GM18870 (cell line): ENCODE data around the gene PNPLA6.
"Not testable (repeated sequence)": the region's sequence is repeated elsewhere in the genome, so short reads cannot be mapped to it uniquely, and the experiment has no call there.

Experiments
- ATAC-seq: cut with Tn5 transposase; IDR thresholded peaks from one replicate; pipeline ENCODE4 v1.9.1; 2021; ENCODE audit warnings: moderate library complexity; ENCODE audit not compliant: unreplicated experiment

Gene PNPLA6

DNA sequence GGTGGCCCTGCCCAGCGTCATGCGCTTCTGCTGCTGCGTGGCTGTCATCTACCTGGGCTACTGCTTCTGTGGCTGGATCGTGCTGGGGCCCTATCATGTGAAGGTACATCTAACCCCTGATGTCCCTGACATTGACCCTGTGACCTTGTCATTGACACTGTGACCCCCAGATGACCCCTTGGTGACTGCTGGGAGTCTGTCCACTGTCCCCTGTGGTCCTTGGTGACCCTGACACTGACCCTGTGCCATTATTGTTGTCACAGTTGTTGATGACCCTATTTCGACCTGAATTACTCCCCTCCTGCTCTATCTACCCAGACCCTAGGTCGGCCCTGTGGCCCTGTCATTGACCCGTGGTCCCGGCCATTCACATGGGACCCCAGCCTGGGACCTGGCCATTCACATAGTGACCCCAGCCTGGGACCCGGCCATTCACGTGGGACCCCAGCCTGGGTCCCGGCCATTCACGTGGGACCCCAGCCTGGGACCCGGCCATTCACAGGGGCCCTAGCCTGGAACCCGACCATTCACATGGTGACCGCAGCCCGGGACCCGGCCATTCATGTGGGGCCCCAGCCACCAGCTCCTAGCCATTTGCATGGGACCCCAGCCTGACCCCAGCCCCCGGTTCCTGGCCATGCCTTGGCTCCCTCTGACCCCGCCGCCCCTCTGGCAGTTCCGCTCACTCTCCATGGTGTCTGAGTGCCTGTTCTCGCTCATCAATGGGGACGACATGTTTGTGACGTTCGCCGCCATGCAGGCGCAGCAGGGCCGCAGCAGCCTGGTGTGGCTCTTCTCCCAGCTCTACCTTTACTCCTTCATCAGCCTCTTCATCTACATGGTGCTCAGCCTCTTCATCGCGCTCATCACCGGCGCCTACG lies 5.7 kb upstream of the PNPLA6 start:
- ATAC-seq = no peak

DNA sequence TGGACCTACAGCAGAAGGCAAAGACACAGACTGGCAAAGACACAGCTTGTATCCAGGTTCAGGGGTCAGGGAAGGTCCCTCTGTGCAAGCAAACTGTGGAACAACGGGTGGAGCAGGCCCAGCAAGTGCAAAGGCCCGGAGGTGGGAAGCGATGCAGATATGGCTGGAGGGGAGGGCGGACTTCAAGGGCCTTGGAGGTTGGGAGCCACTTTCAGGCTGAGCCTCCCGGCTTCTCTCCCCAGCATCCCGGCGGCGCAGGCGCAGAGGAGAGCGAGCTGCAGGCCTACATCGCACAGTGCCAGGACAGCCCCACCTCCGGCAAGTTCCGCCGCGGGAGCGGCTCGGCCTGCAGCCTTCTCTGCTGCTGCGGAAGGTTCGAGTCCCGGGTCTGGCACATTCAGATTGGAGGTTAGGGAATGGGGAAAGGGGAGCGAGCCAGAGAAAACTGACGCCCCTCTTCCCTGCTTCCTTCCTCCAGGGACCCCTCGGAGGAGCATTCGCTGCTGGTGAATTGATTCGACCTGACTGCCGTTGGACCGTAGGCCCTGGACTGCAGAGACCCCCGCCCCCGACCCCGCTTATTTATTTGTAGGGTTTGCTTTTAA lies 2.1 kb upstream of the PNPLA6 start:
- no peak for ATAC-seq

DNA sequence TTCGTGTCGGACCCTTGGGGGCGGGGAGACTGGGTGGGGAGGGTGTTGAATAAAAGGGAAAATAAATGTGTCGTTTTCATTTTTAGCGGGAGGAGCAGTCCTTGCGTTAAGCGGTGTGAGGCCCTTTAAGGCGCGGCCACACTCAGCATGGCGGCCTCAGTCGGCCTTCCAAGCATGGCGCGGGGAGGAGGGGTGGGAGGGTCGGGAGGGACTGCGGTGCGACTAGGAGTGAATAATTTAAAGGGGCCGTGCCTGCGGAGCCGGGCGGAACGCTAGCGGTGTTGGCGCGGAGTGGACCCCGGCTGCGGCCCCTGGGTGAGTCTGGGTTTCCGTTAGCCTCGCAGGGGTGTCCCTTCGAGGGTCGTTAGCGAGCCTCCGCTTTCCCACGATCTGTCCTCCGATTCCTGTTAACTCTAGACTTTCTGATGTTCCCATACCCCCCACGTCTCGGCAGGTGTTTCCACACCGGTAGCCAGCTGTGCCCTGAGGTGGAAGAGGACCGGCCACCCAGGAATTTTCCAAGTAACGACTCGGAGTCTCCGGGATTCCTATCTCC lies 1.5 kb upstream of the PNPLA6 start:
- no peak for ATAC-seq

DNA sequence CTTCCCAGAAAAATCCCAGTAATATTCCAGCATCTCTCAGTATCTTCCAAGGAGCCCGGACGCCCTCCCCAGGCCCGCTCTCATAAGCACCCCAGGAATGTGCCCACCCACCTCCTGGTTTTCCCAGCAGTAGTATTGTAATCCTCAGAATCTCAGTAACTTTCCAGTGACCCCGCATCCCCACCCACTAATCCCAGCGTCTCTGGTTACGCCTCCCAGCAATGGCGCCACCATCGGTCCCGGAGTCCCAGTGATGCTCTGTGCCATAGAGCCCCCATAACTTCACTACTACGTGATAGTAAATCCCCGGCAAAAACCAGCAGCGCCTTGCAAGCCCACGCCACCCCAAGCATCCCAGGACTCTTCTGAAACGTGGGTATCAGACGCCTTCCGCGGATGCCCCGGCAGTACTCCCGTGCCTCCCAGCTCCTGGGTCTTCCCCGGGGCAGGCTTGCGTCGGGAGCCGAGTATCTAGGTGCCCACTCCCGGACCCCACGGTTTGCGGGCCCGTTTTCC lies 928 bp upstream of the PNPLA6 start:
- no peak for ATAC-seq

DNA sequence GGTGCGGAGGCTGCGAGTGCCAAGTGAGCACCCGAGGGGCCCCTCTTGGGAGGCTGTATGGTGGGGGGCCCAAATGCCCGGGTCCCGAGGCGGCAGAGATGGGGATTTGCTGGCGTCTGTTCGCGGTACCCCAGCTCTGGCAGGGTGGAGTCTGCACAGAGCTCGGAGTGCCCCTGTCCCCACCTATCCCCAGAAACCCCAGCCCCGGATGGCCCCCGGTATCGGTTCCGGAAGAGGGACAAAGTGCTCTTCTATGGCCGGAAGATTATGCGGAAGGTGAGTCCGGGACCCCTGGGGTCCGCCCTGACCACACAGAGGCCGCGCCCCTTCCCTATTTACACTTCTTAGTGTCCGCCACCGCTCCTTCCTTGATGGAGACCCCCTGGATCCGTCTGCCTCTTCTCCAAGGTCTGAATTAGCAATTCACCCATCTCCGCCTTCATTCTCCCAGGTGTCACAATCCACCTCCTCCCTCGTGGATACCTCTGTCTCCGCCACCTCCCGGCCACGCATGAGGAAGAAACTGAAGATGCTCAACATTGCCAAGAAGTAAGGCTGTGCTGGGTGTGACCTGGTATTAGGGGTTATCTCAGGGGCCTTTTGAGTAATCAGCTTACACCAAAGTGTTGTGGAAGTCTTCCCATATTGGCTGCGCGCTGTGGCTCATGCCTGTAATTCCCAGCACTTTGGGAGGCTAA lies 630 bp downstream of the PNPLA6 start:
- ATAC-seq = no peak

DNA sequence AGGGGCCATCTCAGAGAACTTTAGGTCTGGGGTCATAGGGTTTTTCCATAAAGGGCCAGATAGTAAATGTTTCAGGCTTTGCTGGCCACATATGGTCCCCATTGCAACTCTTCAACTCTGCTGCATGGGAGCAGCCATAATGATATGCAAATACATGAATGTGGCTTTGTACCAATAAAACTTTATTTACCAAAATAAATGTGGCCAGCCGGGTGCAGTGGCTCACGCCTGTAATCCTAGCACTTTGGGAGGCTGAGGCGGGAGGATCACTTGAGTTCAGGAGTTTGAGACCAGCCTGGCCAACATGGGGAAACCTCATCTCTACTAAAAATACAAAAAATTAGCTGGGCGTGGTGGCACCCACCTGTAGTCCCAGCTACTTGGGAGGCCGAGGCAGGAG lies 3.5 kb downstream of the PNPLA6 start:
- ATAC-seq = not testable (repeated sequence)

DNA sequence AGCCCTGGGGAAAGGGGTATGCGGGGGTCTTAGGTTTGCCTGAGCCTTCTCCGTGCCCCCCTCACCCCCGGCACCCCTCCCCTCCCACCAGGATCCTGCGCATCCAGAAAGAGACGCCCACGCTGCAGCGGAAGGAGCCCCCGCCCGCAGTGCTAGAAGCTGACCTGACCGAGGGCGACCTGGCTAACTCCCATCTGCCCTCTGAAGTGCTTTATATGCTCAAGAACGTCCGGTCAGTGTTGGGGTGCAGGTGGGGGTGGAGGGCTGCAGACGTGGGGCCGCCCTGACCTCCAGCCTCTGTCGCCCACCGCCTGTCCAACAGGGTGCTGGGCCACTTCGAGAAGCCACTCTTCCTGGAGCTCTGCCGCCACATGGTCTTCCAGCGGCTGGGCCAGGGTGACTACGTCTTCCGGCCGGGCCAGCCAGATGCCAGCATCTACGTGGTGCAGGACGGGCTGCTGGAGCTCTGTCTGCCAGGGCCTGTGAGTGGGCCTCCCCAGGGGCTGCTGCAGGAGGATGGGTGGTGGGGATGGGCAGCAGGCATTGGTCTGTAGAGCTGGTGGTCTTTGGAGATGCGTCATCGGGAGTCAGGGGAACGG lies 4.4 kb downstream of the PNPLA6 start:
- ATAC-seq = no peak

DNA sequence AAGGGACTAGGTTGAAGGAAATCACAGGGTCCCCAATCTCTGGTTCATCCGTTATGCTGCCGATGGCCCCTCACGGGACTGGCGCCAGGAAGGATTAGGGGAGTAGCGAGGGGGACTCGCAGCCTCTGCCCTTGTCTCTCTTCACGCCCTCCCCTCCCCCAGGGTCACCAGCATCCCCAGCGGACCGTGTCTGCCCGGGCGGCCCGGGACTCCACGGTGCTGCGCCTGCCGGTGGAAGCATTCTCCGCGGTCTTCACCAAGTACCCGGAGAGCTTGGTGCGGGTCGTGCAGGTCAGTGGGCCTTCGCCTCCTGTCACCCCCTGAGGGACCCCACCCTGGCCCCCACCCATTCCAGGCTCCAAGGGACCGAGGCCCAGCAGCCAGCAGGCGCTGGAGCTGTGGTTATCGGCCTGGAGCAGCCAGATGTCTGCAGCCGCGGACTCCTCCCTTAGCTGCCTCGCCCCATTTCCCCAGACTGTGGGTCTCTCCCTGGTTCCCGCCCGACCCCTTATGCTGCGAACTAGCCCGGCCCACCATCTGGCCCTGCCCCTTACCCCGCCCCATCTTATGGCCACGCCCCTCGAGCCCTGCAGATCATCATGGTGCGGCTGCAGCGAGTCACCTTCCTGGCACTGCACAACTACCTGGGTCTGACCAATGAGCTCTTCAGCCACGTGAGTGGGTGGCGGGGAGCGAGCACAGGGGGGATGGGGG lies 5.4 kb downstream of the PNPLA6 start:
- no peak for ATAC-seq

DNA sequence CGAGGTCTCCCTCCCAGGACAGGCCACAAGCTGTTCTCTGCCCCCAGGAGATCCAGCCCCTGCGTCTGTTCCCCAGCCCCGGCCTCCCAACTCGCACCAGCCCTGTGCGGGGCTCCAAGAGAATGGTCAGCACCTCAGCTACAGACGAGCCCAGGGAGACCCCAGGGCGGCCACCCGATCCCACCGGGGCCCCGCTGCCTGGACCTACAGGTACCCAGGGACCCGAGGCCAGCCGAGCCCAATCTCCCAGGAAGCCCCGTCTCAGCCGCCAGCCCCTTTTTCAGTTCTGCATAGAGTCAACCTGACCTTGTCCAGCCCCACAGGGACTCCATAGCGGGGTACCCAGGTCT lies 5.9 kb downstream of the PNPLA6 start:
- no peak for ATAC-seq

DNA sequence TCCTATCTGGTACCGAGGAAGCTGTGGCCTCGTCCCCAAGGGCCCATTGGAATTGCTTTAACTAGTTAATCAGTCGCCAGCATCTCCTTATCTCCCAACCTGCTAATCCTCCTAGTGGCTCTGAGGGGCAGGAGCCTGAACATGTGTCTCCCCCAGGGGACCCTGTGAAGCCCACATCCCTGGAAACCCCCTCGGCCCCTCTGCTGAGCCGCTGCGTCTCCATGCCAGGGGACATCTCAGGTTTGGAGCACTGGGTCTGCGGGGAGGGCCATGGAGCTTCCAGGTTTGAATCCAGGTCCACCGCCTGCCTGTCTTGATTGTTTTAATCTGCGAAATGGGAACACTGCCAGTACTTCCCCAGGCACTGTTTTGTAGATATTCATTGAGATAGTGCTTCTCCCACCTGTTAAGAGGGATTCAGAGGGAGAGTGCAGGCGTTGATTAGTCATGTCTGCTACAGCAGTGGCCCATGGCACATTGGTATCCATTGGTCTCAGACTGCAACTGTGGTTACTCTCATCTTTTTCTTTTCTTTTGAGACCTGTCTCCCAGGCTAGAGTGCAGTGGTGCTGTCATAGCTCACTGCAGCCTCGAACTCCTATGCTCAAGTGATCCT lies 6.4 kb downstream of the PNPLA6 start:
- ATAC-seq = no peak

DNA sequence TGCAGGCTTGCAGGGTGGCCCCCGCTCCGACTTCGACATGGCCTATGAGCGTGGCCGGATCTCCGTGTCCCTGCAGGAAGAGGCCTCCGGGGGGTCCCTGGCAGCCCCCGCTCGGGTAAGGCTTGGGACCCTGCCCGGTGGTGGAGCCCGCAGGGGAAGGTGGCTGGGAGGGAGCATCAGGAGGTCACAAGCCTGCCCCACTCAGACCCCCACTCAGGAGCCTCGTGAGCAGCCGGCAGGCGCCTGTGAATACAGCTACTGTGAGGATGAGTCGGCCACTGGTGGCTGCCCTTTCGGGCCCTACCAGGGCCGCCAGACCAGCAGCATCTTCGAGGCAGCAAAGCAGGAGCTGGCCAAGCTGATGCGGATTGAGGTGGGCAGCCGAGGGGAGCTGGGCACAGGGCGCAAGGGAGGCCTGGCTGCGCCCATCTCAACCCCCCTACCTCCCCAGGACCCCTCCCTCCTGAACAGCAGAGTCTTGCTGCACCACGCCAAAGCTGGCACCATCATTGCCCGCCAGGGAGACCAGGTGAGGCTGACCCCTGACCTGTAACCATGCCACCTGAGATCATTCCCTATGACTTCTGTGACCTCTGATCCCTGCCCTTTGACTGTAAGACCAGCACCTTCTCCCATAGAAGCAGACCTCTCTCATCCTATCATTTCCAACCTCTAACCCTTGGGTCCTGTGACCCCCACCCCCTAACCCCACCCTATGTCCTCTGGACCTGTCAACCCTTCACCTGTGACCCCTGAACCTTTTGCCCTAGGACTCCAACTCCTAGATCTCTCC lies 7.2 kb downstream of the PNPLA6 start:
- ATAC-seq = no peak

DNA sequence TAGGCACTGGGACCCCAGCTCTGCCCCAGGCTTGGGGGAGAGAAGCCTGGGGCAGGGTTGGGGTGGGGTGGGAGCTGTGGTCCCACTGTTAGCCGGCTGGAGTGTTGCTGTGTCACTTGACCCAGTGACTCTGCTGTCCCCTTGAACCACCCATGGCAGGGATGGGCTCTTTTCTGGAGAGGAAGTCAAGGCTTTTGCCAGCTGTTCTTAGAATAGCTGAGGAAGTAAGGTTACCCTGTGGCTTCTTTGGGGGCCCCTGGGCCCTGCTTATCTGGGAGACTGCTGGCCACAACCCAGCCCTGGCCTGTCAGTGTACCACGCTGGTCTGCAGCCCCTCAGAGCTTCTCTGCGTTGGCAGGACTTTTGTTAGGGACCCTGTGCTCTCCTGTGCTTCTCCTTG lies 9.1 kb downstream of the PNPLA6 start:
- ATAC-seq = no peak

DNA sequence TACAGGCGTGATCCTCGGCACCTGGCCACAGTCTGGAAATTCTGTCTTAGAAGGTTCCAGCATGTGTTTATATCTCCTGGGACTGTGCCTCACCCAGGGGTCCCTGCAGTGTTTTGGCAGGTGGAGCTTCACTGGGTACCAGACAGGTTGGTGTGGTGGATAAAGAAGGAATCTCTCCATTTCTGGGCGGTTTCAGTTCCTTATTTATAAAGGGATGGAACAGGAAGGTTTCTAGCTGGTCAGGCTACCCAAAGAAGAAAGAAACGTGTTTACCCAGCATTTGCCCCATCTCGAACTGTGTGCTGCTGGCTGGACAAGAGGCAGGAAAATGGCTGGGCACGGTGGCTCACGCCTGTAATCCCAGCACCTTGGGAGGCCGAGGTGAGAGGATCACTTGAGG lies 9.8 kb downstream of the PNPLA6 start:
- ATAC-seq = no peak

DNA sequence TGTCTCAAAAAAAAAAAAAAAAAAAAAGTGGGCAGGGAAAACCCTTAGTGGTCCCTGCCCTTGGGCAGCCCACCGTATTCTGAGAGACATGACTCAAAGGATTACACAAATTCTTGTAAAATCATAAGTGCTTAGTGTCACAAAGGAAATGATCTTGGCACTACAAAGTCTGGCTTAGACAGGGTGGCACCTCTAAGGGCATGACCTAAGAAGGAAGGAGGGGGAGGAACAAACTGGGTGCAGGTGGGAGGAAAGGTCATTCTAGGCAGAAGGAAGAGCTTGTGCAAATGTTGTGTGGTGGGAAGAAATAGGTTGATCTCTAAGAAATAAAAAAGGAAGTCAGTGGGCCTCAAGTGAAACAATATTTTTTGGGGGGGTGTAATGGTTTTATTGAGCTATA lies 10.4 kb downstream of the PNPLA6 start:
- no peak for ATAC-seq

DNA sequence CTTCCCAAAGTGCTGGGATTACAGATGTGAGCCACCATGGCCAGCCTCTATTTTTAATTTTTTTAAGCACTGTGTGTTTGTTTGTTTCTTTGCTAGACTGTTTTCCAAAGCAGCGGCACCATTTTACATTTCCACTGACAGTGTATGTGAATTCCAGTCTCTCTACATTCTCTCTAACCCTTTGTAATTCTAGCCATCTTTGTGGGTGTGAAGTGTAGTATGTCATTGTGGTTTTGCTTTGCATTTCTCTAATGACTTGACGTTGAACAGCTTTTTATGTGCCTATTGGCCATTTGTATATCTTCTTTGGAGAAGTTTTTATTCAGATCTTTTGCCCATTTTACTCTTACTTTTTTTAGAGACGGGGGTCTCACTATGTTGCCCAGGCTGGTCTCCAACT lies 11.6 kb downstream of the PNPLA6 start:
- ATAC-seq = no peak

DNA sequence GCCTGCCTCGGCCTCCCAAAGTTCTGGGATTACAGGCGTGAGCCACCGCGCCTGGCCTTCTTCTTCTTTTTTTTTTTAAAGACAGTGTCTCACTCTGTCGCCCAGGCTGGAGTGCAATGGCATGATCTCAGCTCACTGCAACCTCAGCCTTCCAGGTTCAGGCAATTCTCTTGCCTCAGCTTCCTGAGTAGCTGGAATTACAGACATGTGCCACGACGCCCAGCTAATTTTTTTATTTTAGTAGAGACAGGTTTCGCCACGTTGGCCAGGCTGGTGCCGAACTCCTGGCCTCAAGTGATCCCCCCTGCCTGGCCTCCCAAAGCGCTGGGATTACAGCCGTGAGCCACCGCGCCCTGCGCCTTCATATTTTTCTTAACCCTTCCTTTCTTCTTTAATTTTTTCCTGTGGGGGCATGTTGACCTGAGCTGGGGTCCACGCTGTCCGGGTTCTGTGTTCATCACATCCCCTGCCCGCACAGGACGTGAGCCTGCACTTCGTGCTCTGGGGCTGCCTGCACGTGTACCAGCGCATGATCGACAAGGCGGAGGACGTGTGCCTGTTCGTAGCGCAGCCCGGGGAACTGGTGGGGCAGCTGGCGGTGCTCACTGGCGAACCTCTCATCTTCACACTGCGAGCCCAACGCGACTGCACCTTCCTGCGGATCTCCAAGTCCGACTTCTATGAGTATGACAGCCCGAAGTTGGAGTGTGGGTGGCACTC lies 14.1 kb downstream of the PNPLA6 start:
- no peak for ATAC-seq

DNA sequence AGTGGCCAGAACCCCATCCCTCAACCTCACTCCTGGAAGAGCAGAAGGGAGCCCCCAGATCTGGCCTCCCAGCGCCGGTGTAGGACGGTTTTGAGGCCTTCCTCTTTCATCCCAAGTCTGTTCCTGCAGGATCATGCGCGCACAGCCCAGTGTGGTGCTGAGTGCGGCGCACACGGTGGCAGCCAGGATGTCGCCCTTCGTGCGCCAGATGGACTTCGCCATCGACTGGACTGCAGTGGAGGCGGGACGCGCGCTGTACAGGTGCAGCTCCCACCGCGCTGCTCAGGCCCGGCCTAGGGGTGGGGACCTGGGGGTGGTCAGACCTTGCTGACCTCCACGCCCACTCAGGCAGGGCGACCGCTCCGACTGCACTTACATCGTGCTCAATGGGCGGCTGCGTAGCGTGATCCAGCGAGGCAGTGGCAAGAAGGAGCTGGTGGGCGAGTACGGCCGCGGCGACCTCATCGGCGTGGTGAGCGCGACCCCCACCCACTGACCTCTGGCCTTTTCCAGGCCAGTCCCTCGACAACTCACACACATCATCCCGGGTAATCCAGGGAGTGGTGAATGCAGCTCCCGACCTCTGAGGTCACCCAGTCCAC lies 14.8 kb downstream of the PNPLA6 start:
- ATAC-seq = no peak
